HCT116 (cell line): ENCODE results near the gene SHISAL2A. TPM values are rescaled to one million over a fixed set of nuclear protein-coding genes. Genes with fewer than 3 reads are reported as not detected.

ENCODE experiments used
- ATAC-seq: fragments of 200-7000 bp; cut with Tn5 transposase; 2 replicates; pipeline ENCODE4 v1.9.1; 2020; ENCODE audit warnings: mild to moderate bottlenecking, moderate library complexity
- BruUV-seq: library from RNA; stranded (reverse); fragments of 400-500 nt; replicated peaks from 2 replicates; lab custom pipeline; 2021; lab: Mats Ljungman, UMichigan
- CTCF ChIA-PET: fragments of 300-600 bp; sonication (Branson Sonifier 250); formaldehyde crosslinking; loops from one replicate; lab custom pipeline; 2021; ENCODE audit warnings: antibody characterized with exemption; lab: Charles Lee
- POLR2A ChIA-PET: fragments of 300-600, 350-600 bp; sonication (Branson Sonifier 250); formaldehyde crosslinking; loops from one replicate; lab custom pipeline; 2021; ENCODE audit warnings: antibody characterized with exemption; lab: Charles Lee
- RAD21 ChIA-PET, 2 experiments: fragments of 300-600 bp; sonication (Branson Sonifier 250); formaldehyde crosslinking; loops; one replicate each; lab custom pipeline; 2023; ENCODE audit warnings: low total read pairs in 2 of 2; ENCODE audit not compliant: uncharacterized antibody in 2 of 2, unreplicated experiment in 2 of 2, low non-redundant PET in 1 of 2; lab: Charles Lee
- DNase-seq: peaks from one replicate; pipeline ENCODE4 v3.0.0-alpha.2; 2010; ENCODE audit warnings: low read depth, low spot score
- H2AFZ ChIP-seq: fragments of 200-600 bp; shearing (Covaris generic), sonication (generic); 2 replicates; pipeline ENCODE4 v1.6.1; 2017; ENCODE audit warnings: low read depth, mixed run types, mixed read lengths, antibody characterized with exemption, low read length; ENCODE audit not compliant: poor library complexity, severe bottlenecking
- H3K27ac ChIP-seq: 2 replicates; pipeline ENCODE4 v1.5.1; 2012; ENCODE audit warnings: low read depth, low read length
- H3K27me3 ChIP-seq: fragments of 200-600 bp; sonication (generic); 2 replicates; pipeline ENCODE4 v1.6.1; 2016; ENCODE audit warnings: mixed run types, low read length, mixed read lengths; ENCODE audit not compliant: insufficient read depth
- H3K36me3 ChIP-seq, 2 experiments: fragments of 200-500 bp in 1 of 2; fragments of 200-600 bp in 1 of 2; sonication (Bioruptor generic) in 1 of 2; sonication (generic) in 1 of 2; 2 replicates each; pipeline versions ENCODE4 v1.5.1 to v1.6.1; 2014 to 2016; ENCODE audit warnings: low read length in 2 of 2, inconsistent platforms in 1 of 2, mixed read lengths in 1 of 2, mixed run types in 1 of 2; ENCODE audit not compliant: insufficient read depth in 2 of 2, control insufficient read depth in 1 of 2
- H3K4me1 ChIP-seq, 2 experiments: fragments of 200-600 bp in 1 of 2; sonication (generic) in 1 of 2; 2 replicates each; pipeline versions ENCODE4 v1.5.1 to v1.6.1; 2012 to 2017; ENCODE audit warnings: low read length in 2 of 2, inconsistent platforms in 1 of 2, mild to moderate bottlenecking in 1 of 2, mixed read lengths in 1 of 2, mixed run types in 1 of 2, moderate library complexity in 1 of 2; ENCODE audit not compliant: insufficient read depth in 2 of 2, control insufficient read depth in 1 of 2
- H3K4me2 ChIP-seq: fragments of 200-600 bp; sonication (generic); 2 replicates; pipeline ENCODE4 v1.6.1; 2017; ENCODE audit warnings: mixed run types, low read length, mixed read lengths
- H3K4me3 ChIP-seq, 2 experiments: fragments of 200-600 bp in 1 of 2; sonication (generic) in 1 of 2; replicated peaks in 1 of 2; 2 replicates each; pipeline ENCODE4 v1.5.1; 2011 to 2016; ENCODE audit warnings: low read length in 2 of 2, control low read depth in 1 of 2, low read depth in 1 of 2, mild to moderate bottlenecking in 1 of 2, mixed read lengths in 1 of 2, mixed run types in 1 of 2
- H3K79me2 ChIP-seq: fragments of 200-600 bp; sonication (generic); 2 replicates; pipeline ENCODE4 v1.6.1; 2017; ENCODE audit warnings: mild to moderate bottlenecking, mixed run types, low read length, moderate library complexity, mixed read lengths; ENCODE audit not compliant: insufficient read depth
- H3K9ac ChIP-seq: fragments of 200-600 bp; sonication (generic); 2 replicates; pipeline ENCODE4 v1.6.1; 2016; ENCODE audit warnings: low read length, mixed read lengths
- H3K9me2 ChIP-seq: fragments of 200-600 bp; sonication (generic), shearing (Covaris generic); 2 replicates; pipeline ENCODE4 v1.6.1; 2017; ENCODE audit warnings: mixed run types, mild to moderate bottlenecking, moderate library complexity; ENCODE audit not compliant: insufficient read depth
- H3K9me3 ChIP-seq, 2 experiments: fragments of 200-500 bp in 1 of 2; fragments of 200-600 bp in 1 of 2; sonication (Bioruptor generic) in 1 of 2; sonication (generic) in 1 of 2; 2 replicates each; pipeline ENCODE4 v1.6.1; 2014 to 2017; ENCODE audit warnings: low read length in 2 of 2, mixed read lengths in 2 of 2, inconsistent platforms in 1 of 2, low read depth in 1 of 2, mild to moderate bottlenecking in 1 of 2, mixed run types in 1 of 2, moderate library complexity in 1 of 2; ENCODE audit not compliant: control insufficient read depth in 1 of 2, insufficient read depth in 1 of 2
- H4K20me1 ChIP-seq: fragments of 200-600 bp; sonication (generic), shearing (Covaris generic); 2 replicates; pipeline ENCODE4 v1.6.1; 2017; ENCODE audit warnings: mixed run types, mild to moderate bottlenecking, moderate library complexity; ENCODE audit not compliant: insufficient read depth
- CBX3 ChIP-seq: IDR thresholded peaks from 2 replicates; pipeline ENCODE4 v1.6.1; 2012; ENCODE audit warnings: low read depth
- ELF1 ChIP-seq: IDR thresholded peaks from 2 replicates; pipeline ENCODE4 v1.6.1; 2012; ENCODE audit warnings: low read depth, borderline replicate concordance
- EZH2 ChIP-seq: fragments of 200-600 bp; sonication (generic); IDR thresholded peaks from 2 replicates; pipeline ENCODE4 v1.6.1; 2017; ENCODE audit warnings: antibody characterized with exemption, mixed run types
- SIN3A ChIP-seq: IDR thresholded peaks from 2 replicates; pipeline ENCODE4 v1.6.1; 2012; ENCODE audit warnings: low read depth
- TCF7L2 ChIP-seq: IDR thresholded peaks from 2 replicates; pipeline ENCODE4 v1.7.0; 2011; ENCODE audit warnings: borderline replicate concordance, inconsistent platforms; ENCODE audit not compliant: insufficient read depth, insufficient read length; ENCODE audit errors: extremely low read depth
- ZFX ChIP-seq: fragments of 450-650 bp; IDR thresholded peaks from 2 replicates; pipeline ENCODE4 v1.6.1; 2017
- ZNF274 ChIP-seq: fragments of 200-500 bp; sonication (Bioruptor generic); IDR thresholded peaks from 2 replicates; pipeline ENCODE4 v1.6.1; 2014; ENCODE audit warnings: mild to moderate bottlenecking, low read depth, low read length, inconsistent platforms
- intact Hi-C: fragments of 100-400 bp; cut with micrococcal nuclease; formaldehyde crosslinking; loops from 2 replicates; pipeline ENCODE4 v1.10.0; 2022
- total RNA-seq: library from RNA; stranded (reverse); gene quantifications from one replicate; pipeline ENCODE4 v1.2.1, GENCODE V29; 2021; ENCODE audit not compliant: unreplicated experiment
- TF ChIP-seq, protein P1 (sequence below): IDR thresholded peaks from 2 replicates; pipeline ENCODE4 v1.6.1; 2012; ENCODE audit warnings: low read depth

Gene SHISAL2A
- total RNA-seq, 1 experiment from 2014 or later = not detected

DNA sequence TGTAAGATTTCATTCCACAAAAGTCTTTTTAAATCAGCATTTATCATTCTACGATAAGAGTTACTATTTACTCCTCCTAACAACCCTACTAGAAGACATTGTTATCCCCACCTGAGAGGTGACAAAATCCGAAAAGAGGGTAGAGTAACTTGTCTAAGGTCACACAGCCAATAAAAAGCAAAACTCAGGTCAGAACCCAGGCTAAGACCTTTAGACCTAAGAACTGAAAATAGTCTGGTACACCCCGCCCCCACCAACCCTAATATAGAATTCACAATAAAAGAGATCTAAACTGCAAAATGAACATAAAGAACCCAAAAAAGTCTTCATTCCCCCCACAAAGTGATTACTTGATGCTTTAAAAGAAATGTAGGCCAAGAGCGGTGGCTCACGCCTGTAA, 46.5 kb downstream of the SHISAL2A start:
- Histone ChIP-seq H3K9ac (no peak overlapping the region), H3K36me3 (no peaks in the 10 kb centered on the region), H4K20me1 (no peaks in the 10 kb centered on the region), H3K4me3 (no peak overlapping the region), H3K79me2 (no peaks in the 10 kb centered on the region), H2AFZ (no peak overlapping the region), H3K4me2 (no peak overlapping the region), H3K4me1 (peaks cover 3 to 7% of the 10 kb centered on the region in 2 experiments; a peak in 3 of 4 replicates), H3K27ac (no peak overlapping the region), H3K9me3 (no peaks in the 10 kb centered on the region), H3K9me2 (no peaks in the 10 kb centered on the region), H3K27me3 (no peaks in the 10 kb centered on the region)
- no TSS peak for BruUV-seq
- RAD21 ChIA-PET = no interaction called here
- POLR2A ChIA-PET = no interaction called here
- CTCF ChIA-PET = no interaction called here
- ATAC-seq (no peak), DNase-seq (no peak)
- intact Hi-C loops = no loop called here
- TF ChIP-seq EZH2 (no peak), ELF1 (no peak), ZFX (no peak), CBX3 (no peak), SIN3A (no peak)
- TF ChIP-seq, protein P1, sequence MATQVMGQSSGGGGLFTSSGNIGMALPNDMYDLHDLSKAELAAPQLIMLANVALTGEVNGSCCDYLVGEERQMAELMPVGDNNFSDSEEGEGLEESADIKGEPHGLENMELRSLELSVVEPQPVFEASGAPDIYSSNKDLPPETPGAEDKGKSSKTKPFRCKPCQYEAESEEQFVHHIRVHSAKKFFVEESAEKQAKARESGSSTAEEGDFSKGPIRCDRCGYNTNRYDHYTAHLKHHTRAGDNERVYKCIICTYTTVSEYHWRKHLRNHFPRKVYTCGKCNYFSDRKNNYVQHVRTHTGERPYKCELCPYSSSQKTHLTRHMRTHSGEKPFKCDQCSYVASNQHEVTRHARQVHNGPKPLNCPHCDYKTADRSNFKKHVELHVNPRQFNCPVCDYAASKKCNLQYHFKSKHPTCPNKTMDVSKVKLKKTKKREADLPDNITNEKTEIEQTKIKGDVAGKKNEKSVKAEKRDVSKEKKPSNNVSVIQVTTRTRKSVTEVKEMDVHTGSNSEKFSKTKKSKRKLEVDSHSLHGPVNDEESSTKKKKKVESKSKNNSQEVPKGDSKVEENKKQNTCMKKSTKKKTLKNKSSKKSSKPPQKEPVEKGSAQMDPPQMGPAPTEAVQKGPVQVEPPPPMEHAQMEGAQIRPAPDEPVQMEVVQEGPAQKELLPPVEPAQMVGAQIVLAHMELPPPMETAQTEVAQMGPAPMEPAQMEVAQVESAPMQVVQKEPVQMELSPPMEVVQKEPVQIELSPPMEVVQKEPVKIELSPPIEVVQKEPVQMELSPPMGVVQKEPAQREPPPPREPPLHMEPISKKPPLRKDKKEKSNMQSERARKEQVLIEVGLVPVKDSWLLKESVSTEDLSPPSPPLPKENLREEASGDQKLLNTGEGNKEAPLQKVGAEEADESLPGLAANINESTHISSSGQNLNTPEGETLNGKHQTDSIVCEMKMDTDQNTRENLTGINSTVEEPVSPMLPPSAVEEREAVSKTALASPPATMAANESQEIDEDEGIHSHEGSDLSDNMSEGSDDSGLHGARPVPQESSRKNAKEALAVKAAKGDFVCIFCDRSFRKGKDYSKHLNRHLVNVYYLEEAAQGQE = no peak

DNA sequence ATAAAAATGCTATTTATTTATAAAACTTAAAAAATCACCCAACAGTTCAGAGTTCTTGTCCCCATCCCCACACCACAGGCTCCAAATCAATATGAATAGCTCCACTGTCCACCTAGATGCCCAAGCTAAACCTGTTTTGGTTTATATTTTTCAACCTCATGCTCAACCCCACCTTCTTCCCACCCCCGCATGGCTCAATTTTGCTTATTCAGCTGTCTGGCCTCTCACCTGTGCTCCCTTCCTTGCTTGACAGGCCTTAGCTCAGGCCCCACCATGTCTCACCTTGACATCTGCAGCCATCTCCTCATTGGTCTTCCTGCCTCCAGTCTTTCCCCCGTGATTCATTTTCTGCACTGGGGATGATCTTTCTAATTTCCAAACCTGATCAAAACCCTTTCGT, 47.4 kb downstream of the SHISAL2A start:
- H3K36me3 ChIP-seq = peaks cover 5 to 7% of the 10 kb centered on the region in 2 experiments; a peak in 3 of 4 replicates
- no peak overlapping the region for H2AFZ ChIP-seq
- H3K9ac ChIP-seq = no peak overlapping the region
- H3K4me3 ChIP-seq = no peak overlapping the region
- H3K4me1 ChIP-seq = no peaks in the 10 kb centered on the region
- POLR2A ChIA-PET = no interaction called here
- 0 out of 2 replicates have a peak, but pooled peaks cover 3% of the 10 kb centered on the region for H4K20me1 ChIP-seq
- RAD21 ChIA-PET = no interaction called here
- no peak for DNase-seq
- TF ChIP-seq EZH2 (no peak), ZNF274 (no peak), TCF7L2 (no peak)
- TF ChIP-seq, all 23 proteins: peak for 0
- Histone ChIP-seq H3K27ac (no peak overlapping the region), H3K4me2 (no peak overlapping the region), H3K79me2 (no peaks in the 10 kb centered on the region), H3K9me3 (no peaks in the 10 kb centered on the region), H3K27me3 (no peaks in the 10 kb centered on the region), H3K9me2 (no peaks in the 10 kb centered on the region)
- intact Hi-C loops = no loop called here
- CTCF ChIA-PET = no interaction called here
- no peak for ATAC-seq
- BruUV-seq = no TSS peak
